Endodermal cell (in vitro differentiated cells): ENCODE data around the gene RABGAP1L. TPM values are rescaled to one million over a fixed set of nuclear protein-coding genes. Genes with fewer than 3 reads are reported as not detected.
"Not testable (repeated sequence)": the region's sequence is repeated elsewhere in the genome, so short reads cannot be mapped to it uniquely, and the experiment has no call there.

Source experiments
- DNase-seq: peaks from one replicate; pipeline ENCODE4 v3.0.0-alpha.2; 2017
- H3K27ac ChIP-seq: 2 replicates; pipeline ENCODE4 v1.5.1; 2013; ENCODE audit warnings: mild to moderate bottlenecking, low read depth, low read length, moderate library complexity
- H3K27me3 ChIP-seq: 2 replicates; pipeline ENCODE4 v1.6.1; 2013; ENCODE audit warnings: mild to moderate bottlenecking, low read length, moderate library complexity; ENCODE audit not compliant: insufficient read depth, control insufficient read depth, poor library complexity, severe bottlenecking
- H3K36me3 ChIP-seq: 2 replicates; pipeline ENCODE4 v1.7.0; 2013; ENCODE audit warnings: mild to moderate bottlenecking, low read length, moderate library complexity; ENCODE audit not compliant: control insufficient read depth, insufficient read depth
- H3K4me1 ChIP-seq: one replicate; pipeline ENCODE4 v1.7.0; 2013; ENCODE audit warnings: low read length; ENCODE audit not compliant: control insufficient read depth, insufficient read depth
- H3K4me3 ChIP-seq: 2 replicates; pipeline ENCODE4 v1.5.1; 2013; ENCODE audit warnings: mild to moderate bottlenecking, low read length, moderate library complexity
- H3K9ac ChIP-seq: 2 replicates; pipeline ENCODE4 v1.6.1; 2013; ENCODE audit warnings: mild to moderate bottlenecking, low read length, moderate library complexity; ENCODE audit not compliant: poor library complexity, severe bottlenecking; ENCODE audit errors: extremely low read depth
- H3K9me3 ChIP-seq: 2 replicates; pipeline ENCODE4 v1.6.1; 2013; ENCODE audit warnings: mild to moderate bottlenecking, low read length, moderate library complexity; ENCODE audit not compliant: control insufficient read depth
- H3K27ac Mint-ChIP-seq: 2 replicates; pipeline ENCODE4 v1.8.0; 2020; ENCODE audit warnings: mixed read lengths
- H3K27me3 Mint-ChIP-seq: 2 replicates; pipeline ENCODE4 v1.8.0; 2021; ENCODE audit warnings: mild to moderate bottlenecking, mixed read lengths; ENCODE audit not compliant: insufficient read depth
- H3K36me3 Mint-ChIP-seq: 2 replicates; pipeline ENCODE4 v1.8.0; 2020; ENCODE audit warnings: low read depth, mixed read lengths
- H3K4me1 Mint-ChIP-seq: 2 replicates; pipeline ENCODE4 v1.8.0; 2020; ENCODE audit warnings: mixed read lengths
- H3K4me3 Mint-ChIP-seq: 2 replicates; pipeline ENCODE4 v1.8.0; 2020; ENCODE audit warnings: mild to moderate bottlenecking, moderate library complexity, mixed read lengths
- H3K9me3 Mint-ChIP-seq: 2 replicates; pipeline ENCODE4 v1.8.0; 2020; ENCODE audit warnings: mild to moderate bottlenecking, mixed read lengths
- CTCF ChIP-seq: fragments of 200-600 bp; sonication (generic); conservative IDR thresholded peaks from 2 replicates; pipeline ENCODE4 v1.5.0; 2021; ENCODE audit warnings: antibody characterized with exemption, mild to moderate bottlenecking
- WGBS, 2 experiments: methylation state at CpG; one replicate each; pipeline versions ENCODE4 v1.1.5 to v1.1.7; 2013; ENCODE audit warnings: missing lambda C conversion rate in 2 of 2, mixed read lengths in 1 of 2; ENCODE audit not compliant: insufficient coverage in 1 of 2, insufficient read length in 1 of 2; 5-methylcytosine and 5-hydroxymethylcytosine counted together
- total RNA-seq, 2 donors: library from RNA; stranded (reverse); fragmentation: NEBNext Ultra II Directional in 1 of 2; extraction: Animal tissue kit (Norgen Biotek cat#: 25700) in 1 of 2; gene quantifications; 2 replicates in 1 of 2; 3 replicates in 1 of 2; pipeline ENCODE4 v1.2.1, GENCODE V29; 2021

Gene RABGAP1L
- total RNA-seq, 2 donors from 2014 or later, result 32.5 to 36.9 TPM

GRCh38 chr1:174497478-174497877 is 338.2 kb downstream of the RABGAP1L start:
- no peaks in the 10 kb centered on the region for H3K4me1 ChIP-seq
- no peak overlapping the region for H3K4me3 ChIP-seq
- H3K27me3 ChIP-seq, result no peaks in the 10 kb centered on the region
- Mint-ChIP-seq H3K27ac (no peak overlapping the region), H3K27me3 (no peaks in the 10 kb centered on the region), H3K9me3 (no peaks in the 10 kb centered on the region), H3K36me3 (no peaks in the 10 kb centered on the region), H3K4me3 (no peak overlapping the region), H3K4me1 (no peaks in the 10 kb centered on the region)
- no peak overlapping the region for H3K9ac ChIP-seq
- H3K36me3 ChIP-seq, result no peaks in the 10 kb centered on the region
- H3K27ac ChIP-seq, result no peak overlapping the region
- no peak for DNase-seq
- no peaks in the 10 kb centered on the region for H3K9me3 ChIP-seq
- no peak for TF ChIP-seq CTCF

- H3K27ac ChIP-seq, DNase-seq, H3K9ac ChIP-seq, H3K36me3 Mint-ChIP-seq, H3K4me1 ChIP-seq, H3K27me3 Mint-ChIP-seq, H3K27ac Mint-ChIP-seq, H3K9me3 ChIP-seq, H3K36me3 ChIP-seq, H3K9me3 Mint-ChIP-seq, H3K4me3 ChIP-seq, H3K27me3 ChIP-seq, H3K4me3 Mint-ChIP-seq, H3K4me1 Mint-ChIP-seq: not testable (repeated sequence)
- 100% methylated on average over 4 of the region's 6 CpGs; no CpG with 5 or more reads in 1 of the 2 experiments for WGBS, 2 experiments
Measured at GRCh38 chr1:174516755-174517154, 357.4 kb downstream of the RABGAP1L start.

- Histone ChIP-seq H3K9ac (no peak overlapping the region), H3K4me3 (no peak overlapping the region), H3K27ac (peak overlapping the region; percentile 44), H3K36me3 (no peaks in the 10 kb centered on the region), H3K27me3 (no peaks in the 10 kb centered on the region), H3K4me1 (no peaks in the 10 kb centered on the region), H3K9me3 (peaks cover 5% of the 10 kb centered on the region)
- WGBS, 2 experiments, result 83 to 87% methylated on average over 2 of the region's 2 CpGs
- Mint-ChIP-seq H3K4me1 (no peaks in the 10 kb centered on the region), H3K9me3 (peaks cover 3% of the 10 kb centered on the region), H3K27me3 (no peaks in the 10 kb centered on the region), H3K27ac (no peak overlapping the region), H3K4me3 (no peak overlapping the region), H3K36me3 (no peaks in the 10 kb centered on the region)
- TF ChIP-seq CTCF, result no peak
- no peak for DNase-seq
Measured at GRCh38 chr1:174519844-174520243, 360.5 kb downstream of the RABGAP1L start.

- no peak overlapping the region for H3K27ac Mint-ChIP-seq
- peaks cover 2% of the 10 kb centered on the region for H3K9me3 Mint-ChIP-seq
- H3K4me1 Mint-ChIP-seq, result no peaks in the 10 kb centered on the region
- no peaks in the 10 kb centered on the region for H3K36me3 Mint-ChIP-seq
- Histone ChIP-seq H3K36me3 (no peaks in the 10 kb centered on the region), H3K27ac (no peak overlapping the region), H3K9me3 (no peaks in the 10 kb centered on the region), H3K4me3 (no peak overlapping the region), H3K4me1 (no peaks in the 10 kb centered on the region), H3K27me3 (no peaks in the 10 kb centered on the region), H3K9ac (no peak overlapping the region)
- no peak overlapping the region for H3K4me3 Mint-ChIP-seq
- 95 to 100% methylated on average over 1 of the region's 1 CpG for WGBS, 2 experiments
- no peaks in the 10 kb centered on the region for H3K27me3 Mint-ChIP-seq
- no peak for DNase-seq
- no peak for TF ChIP-seq CTCF
Measured at GRCh38 chr1:174531751-174532150, 372.4 kb downstream of the RABGAP1L start.
